Liver (tissue), 9 donors: ENCODE data around the gene RBM33. TPM values are rescaled to one million over a fixed set of nuclear protein-coding genes. Genes with fewer than 3 reads are reported as not detected.
A peak's percentile ranks its signal among the peaks of the same experiment; 100 is the strongest.

Experiments used
- DNase-seq: peaks from one replicate; pipeline ENCODE4 v3.0.0-alpha.2; 2017; ENCODE audit warnings: low spot score
- H3K27ac ChIP-seq, 2 donors: one replicate each; pipeline ENCODE4 v1.7.0; 2013; ENCODE audit warnings: inconsistent platforms in 2 of 2, low read length in 2 of 2, control low read depth in 1 of 2, low read depth in 1 of 2, mild to moderate bottlenecking in 1 of 2
- H3K27me3 ChIP-seq, 4 donors: one replicate each; pipeline versions ENCODE4 v1.6.1 to v1.7.0; 2013; ENCODE audit warnings: low read length in 3 of 4, inconsistent platforms in 1 of 4, mild to moderate bottlenecking in 1 of 4, moderate library complexity in 1 of 4; ENCODE audit not compliant: control insufficient read depth in 4 of 4, insufficient read depth in 4 of 4
- H3K36me3 ChIP-seq, 4 donors: one replicate each; pipeline versions ENCODE4 v1.6.1 to v1.7.0; 2013; ENCODE audit warnings: low read length in 3 of 4, mild to moderate bottlenecking in 3 of 4, low read depth in 1 of 4, moderate library complexity in 1 of 4; ENCODE audit not compliant: control insufficient read depth in 4 of 4, insufficient read depth in 3 of 4
- H3K4me1 ChIP-seq, 4 donors: one replicate each; pipeline versions ENCODE4 v1.6.1 to v1.7.0; 2013; ENCODE audit warnings: low read length in 3 of 4, mild to moderate bottlenecking in 3 of 4, moderate library complexity in 1 of 4; ENCODE audit not compliant: control insufficient read depth in 4 of 4, insufficient read depth in 4 of 4
- H3K4me3 ChIP-seq, 3 donors: one replicate each; pipeline versions ENCODE4 v1.6.1 to v1.7.0; 2013; ENCODE audit warnings: low read length in 3 of 3, control low read depth in 1 of 3, low read depth in 1 of 3, mild to moderate bottlenecking in 1 of 3
- H3K9ac ChIP-seq, 2 donors: one replicate each; pipeline ENCODE4 v1.7.0; 2013; ENCODE audit warnings: low read length in 2 of 2, mild to moderate bottlenecking in 2 of 2, moderate library complexity in 2 of 2, control low read depth in 1 of 2, low read depth in 1 of 2
- H3K9me3 ChIP-seq, 4 donors: one replicate each; pipeline versions ENCODE4 v1.6.1 to v1.7.0; 2013; ENCODE audit warnings: low read length in 3 of 4; ENCODE audit not compliant: control insufficient read depth in 4 of 4
- EGR1 ChIP-seq, 2 donors: IDR thresholded peaks; 2 replicates each; pipeline ENCODE4 v1.6.1; 2016 to 2018; ENCODE audit warnings: antibody characterized with exemption in 2 of 2, low read depth in 2 of 2
- FOXA1 ChIP-seq: IDR thresholded peaks from 2 replicates; pipeline ENCODE4 v1.6.1; 2016; ENCODE audit warnings: antibody characterized with exemption
- GABPA ChIP-seq, 2 donors: IDR thresholded peaks in 1 of 2; conservative IDR thresholded peaks in 1 of 2; 2 replicates each; pipeline ENCODE4 v1.6.1; 2016; ENCODE audit warnings: antibody characterized with exemption in 2 of 2, mild to moderate bottlenecking in 1 of 2, moderate library complexity in 1 of 2
- HNF4A ChIP-seq, 2 donors: conservative IDR thresholded peaks; 2 replicates each; pipeline ENCODE4 v1.6.1; 2016; ENCODE audit warnings: antibody characterized with exemption in 2 of 2, mild to moderate bottlenecking in 2 of 2
- JUND ChIP-seq, 2 donors: IDR thresholded peaks; 2 replicates each; pipeline ENCODE4 v1.6.1; 2016; ENCODE audit warnings: antibody characterized with exemption in 2 of 2
- NR2F2 ChIP-seq: IDR thresholded peaks from 2 replicates; pipeline ENCODE4 v1.6.1; 2016; ENCODE audit warnings: antibody characterized with exemption
- RAD21 ChIP-seq, 2 donors: IDR thresholded peaks; 2 replicates each; pipeline ENCODE4 v1.6.1; 2016; ENCODE audit warnings: antibody characterized with exemption in 2 of 2, mild to moderate bottlenecking in 2 of 2
- RXRA ChIP-seq, 2 donors: IDR thresholded peaks; 2 replicates each; pipeline ENCODE4 v1.6.1; 2017 to 2018; ENCODE audit warnings: antibody characterized with exemption in 2 of 2, mild to moderate bottlenecking in 1 of 2
- TAF1 ChIP-seq: conservative IDR thresholded peaks from 2 replicates; pipeline ENCODE4 v1.6.1; 2016; ENCODE audit warnings: antibody characterized with exemption, mild to moderate bottlenecking
- YY1 ChIP-seq: IDR thresholded peaks from 2 replicates; pipeline ENCODE4 v1.6.1; 2016; ENCODE audit warnings: antibody characterized with exemption, mild to moderate bottlenecking
- ZBTB33 ChIP-seq: IDR thresholded peaks from 2 replicates; pipeline ENCODE4 v1.6.1; 2016; ENCODE audit warnings: antibody characterized with exemption
- WGBS: extraction: QIAGEN DNeasy Blood & Tissue Kit; methylation state at CpG from one replicate; pipeline ENCODE4 v1.1.7; 2013; 5-methylcytosine and 5-hydroxymethylcytosine counted together
- polyA plus RNA-seq, 2 donors: library from polyadenylated mRNA; stranded (reverse) in 1 of 2; unstranded in 1 of 2; fragments of 200-250 nt in 1 of 2; fragments of >200 nt in 1 of 2; fragmentation: Nextera tagmentation in 1 of 2; extraction: Ambion mirVana in 1 of 2; gene quantifications; one replicate each; pipeline versions ENCODE4 v1.2.1 to v1.2.3, GENCODE V29; 2013 to 2015
- total RNA-seq, 2 donors: library from RNA; depleted of rRNA; stranded (reverse); fragments of >200 nt; gene quantifications; one replicate each; pipeline ENCODE4 v1.2.3, GENCODE V29; 2014
- TF ChIP-seq, protein P1 (sequence below): IDR thresholded peaks from 2 replicates; pipeline ENCODE4 v1.6.1; 2016; ENCODE audit warnings: antibody characterized with exemption
- TF ChIP-seq, protein P2 (sequence below): IDR thresholded peaks from 2 replicates; pipeline ENCODE4 v1.6.1; 2016; ENCODE audit warnings: antibody characterized with exemption, mild to moderate bottlenecking
- TF ChIP-seq, protein P3 (sequence below): IDR thresholded peaks from 2 replicates; pipeline ENCODE4 v1.6.1; 2016; ENCODE audit warnings: antibody characterized with exemption
- donor health status: healthy.
- donor health status: healthy.
- donor health status: healthy.
- donor health status: healthy.
- donor health status: healthy.

The RBM33 gene
- total and polyA plus RNA-seq, 4 donors: 7.8 to 48.9 (median 28.2) TPM

GRCh38 chr7:155739538-155740143, 95.2 kb downstream of the RBM33 start:
- TF ChIP-seq, protein P1, sequence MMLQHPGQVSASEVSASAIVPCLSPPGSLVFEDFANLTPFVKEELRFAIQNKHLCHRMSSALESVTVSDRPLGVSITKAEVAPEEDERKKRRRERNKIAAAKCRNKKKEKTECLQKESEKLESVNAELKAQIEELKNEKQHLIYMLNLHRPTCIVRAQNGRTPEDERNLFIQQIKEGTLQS: no peak
- TF ChIP-seq GABPA (IDR thresholded peaks at IDR 0.05 in 1 of 2, conservative IDR thresholded peaks at IDR 0.05 in 1 of 2) (no peak), FOXA1 (no peak), NR2F2 (no peak), RAD21 (IDR thresholded peaks at IDR 0.05) (no peak), JUND (IDR thresholded peaks at IDR 0.05) (no peak)
- Histone ChIP-seq H3K27ac (no peak overlapping the region), H3K36me3 (peaks cover 7 to 55% (median 42%) of the 10 kb centered on the region in 4 donors), H3K9ac (no peak overlapping the region), H3K9me3 (no peaks in the 10 kb centered on the region), H3K27me3 (no peaks in the 10 kb centered on the region), H3K4me3 (no peak overlapping the region), H3K4me1 (peaks cover 0 to 3% (median 0%) of the 10 kb centered on the region in 4 donors)
- WGBS: 90% methylated on average over 19 of the region's 19 CpGs
- no peak for DNase-seq

GRCh38 chr7:155741082-155741481, 96.6 kb downstream of the RBM33 start:
- no peaks in the 10 kb centered on the region for H3K4me1 ChIP-seq
- TF ChIP-seq RXRA (IDR thresholded peaks at IDR 0.05): peak in 1 of 2 donors; percentile 12
- no peak for TF ChIP-seq JUND (IDR thresholded peaks at IDR 0.05)
- no peak overlapping the region for H3K4me3 ChIP-seq
- no peak overlapping the region for H3K27ac ChIP-seq
- H3K36me3 ChIP-seq: peaks cover 12 to 70% (median 56%) of the 10 kb centered on the region in 4 donors
- no peak overlapping the region for H3K9ac ChIP-seq
- no peaks in the 10 kb centered on the region for H3K9me3 ChIP-seq
- WGBS: 63% methylated on average over 8 of the region's 8 CpGs
- no peaks in the 10 kb centered on the region for H3K27me3 ChIP-seq
- DNase-seq: no peak

DNA sequence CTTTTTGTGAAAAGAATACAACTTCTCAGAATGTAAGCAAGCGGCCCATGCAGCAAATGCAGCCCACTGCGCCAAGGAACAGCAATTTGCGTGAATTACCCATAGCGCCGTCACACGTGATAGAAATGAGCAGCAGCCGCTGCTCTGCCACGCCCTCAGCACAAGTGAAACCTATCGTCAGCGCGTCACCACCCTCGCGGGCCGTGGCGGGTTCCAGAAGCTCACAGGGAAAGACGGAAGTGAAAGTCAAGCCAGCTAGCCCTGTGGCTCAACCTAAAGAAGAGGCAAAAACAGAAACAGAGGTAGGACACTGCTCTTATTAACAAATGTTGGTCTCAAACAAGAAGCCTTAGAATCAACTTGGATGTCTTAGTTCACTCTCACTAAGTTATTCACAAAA, 97.3 kb downstream of the RBM33 start:
- no peak for DNase-seq
- Histone ChIP-seq H3K4me1 (no peaks in the 10 kb centered on the region), H3K4me3 (no peak overlapping the region), H3K36me3 (peaks cover 12 to 75% (median 61%) of the 10 kb centered on the region in 4 donors), H3K27me3 (no peaks in the 10 kb centered on the region), H3K9me3 (no peaks in the 10 kb centered on the region), H3K27ac (no peak overlapping the region), H3K9ac (no peak overlapping the region)
- TF ChIP-seq TAF1 (no peak), YY1 (no peak), EGR1 (IDR thresholded peaks at IDR 0.05; ENCODE audit: low read depth in 2 of 2) (no peak), HNF4A (conservative IDR thresholded peaks at IDR 0.05) (no peak), NR2F2 (no peak), GABPA (IDR thresholded peaks at IDR 0.05 in 1 of 2, conservative IDR thresholded peaks at IDR 0.05 in 1 of 2) (no peak), ZBTB33 (no peak), RXRA (IDR thresholded peaks at IDR 0.05) (no peak), RAD21 (IDR thresholded peaks at IDR 0.05) (no peak)
- TF ChIP-seq, protein P2, sequence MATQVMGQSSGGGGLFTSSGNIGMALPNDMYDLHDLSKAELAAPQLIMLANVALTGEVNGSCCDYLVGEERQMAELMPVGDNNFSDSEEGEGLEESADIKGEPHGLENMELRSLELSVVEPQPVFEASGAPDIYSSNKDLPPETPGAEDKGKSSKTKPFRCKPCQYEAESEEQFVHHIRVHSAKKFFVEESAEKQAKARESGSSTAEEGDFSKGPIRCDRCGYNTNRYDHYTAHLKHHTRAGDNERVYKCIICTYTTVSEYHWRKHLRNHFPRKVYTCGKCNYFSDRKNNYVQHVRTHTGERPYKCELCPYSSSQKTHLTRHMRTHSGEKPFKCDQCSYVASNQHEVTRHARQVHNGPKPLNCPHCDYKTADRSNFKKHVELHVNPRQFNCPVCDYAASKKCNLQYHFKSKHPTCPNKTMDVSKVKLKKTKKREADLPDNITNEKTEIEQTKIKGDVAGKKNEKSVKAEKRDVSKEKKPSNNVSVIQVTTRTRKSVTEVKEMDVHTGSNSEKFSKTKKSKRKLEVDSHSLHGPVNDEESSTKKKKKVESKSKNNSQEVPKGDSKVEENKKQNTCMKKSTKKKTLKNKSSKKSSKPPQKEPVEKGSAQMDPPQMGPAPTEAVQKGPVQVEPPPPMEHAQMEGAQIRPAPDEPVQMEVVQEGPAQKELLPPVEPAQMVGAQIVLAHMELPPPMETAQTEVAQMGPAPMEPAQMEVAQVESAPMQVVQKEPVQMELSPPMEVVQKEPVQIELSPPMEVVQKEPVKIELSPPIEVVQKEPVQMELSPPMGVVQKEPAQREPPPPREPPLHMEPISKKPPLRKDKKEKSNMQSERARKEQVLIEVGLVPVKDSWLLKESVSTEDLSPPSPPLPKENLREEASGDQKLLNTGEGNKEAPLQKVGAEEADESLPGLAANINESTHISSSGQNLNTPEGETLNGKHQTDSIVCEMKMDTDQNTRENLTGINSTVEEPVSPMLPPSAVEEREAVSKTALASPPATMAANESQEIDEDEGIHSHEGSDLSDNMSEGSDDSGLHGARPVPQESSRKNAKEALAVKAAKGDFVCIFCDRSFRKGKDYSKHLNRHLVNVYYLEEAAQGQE: no peak
- TF ChIP-seq, protein P3, sequence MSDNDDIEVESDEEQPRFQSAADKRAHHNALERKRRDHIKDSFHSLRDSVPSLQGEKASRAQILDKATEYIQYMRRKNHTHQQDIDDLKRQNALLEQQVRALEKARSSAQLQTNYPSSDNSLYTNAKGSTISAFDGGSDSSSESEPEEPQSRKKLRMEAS: no peak
- 96% methylated on average over 16 of the region's 16 CpGs for WGBS
